Astrocyte of the cerebellum (primary cell): ENCODE data around the gene POLG2.
A peak's percentile ranks its signal among the peaks of the same experiment; 100 is the strongest.

Source experiments
- DNase-seq: peaks from one replicate; pipeline ENCODE4 v3.0.0-alpha.2; 2011; ENCODE audit warnings: low read depth
- H3K4me3 ChIP-seq: 2 replicates; pipeline ENCODE4 v1.5.1; 2011; ENCODE audit warnings: mild to moderate bottlenecking, low read depth, low read length, moderate library complexity
- in situ Hi-C: cut with HindIII; loops from 2 replicates; pipeline ENCODE4 v1.10.0; 2017; ENCODE audit warnings: low sequenced_read_pairs
- TF ChIP-seq, protein P1 (sequence below): IDR thresholded peaks from 2 replicates; pipeline ENCODE4 v1.5.1; 2012; ENCODE audit warnings: low read length, low read depth, moderate library complexity, mild to moderate bottlenecking; ENCODE audit errors: missing control alignments

The POLG2 gene

DNA sequence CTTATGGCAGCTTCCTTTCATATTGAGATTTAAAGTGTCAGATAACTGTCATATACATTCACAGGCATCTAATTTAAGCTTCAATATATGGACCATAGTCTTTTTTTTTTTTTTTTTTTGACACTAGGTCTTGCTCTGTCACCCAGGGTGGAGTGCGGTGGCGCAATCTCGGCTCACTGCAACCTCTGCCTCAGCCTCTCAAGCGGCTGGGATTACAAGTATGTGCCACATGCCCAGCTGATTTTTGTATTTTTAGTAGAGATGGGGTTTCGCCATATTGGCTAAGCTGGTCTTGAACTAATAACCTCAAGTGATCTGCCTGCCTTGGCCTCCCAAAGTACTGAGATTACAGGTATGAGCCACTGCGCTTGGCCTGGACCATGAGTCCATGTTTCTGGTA is 23.5 kb upstream of the POLG2 start:
- DNase-seq = no peak
- in situ Hi-C loops = loop anchor here (5.0 kb wide), 1 partner anchor 47 kb away; no protein-coding TSS in a partner anchor
- TF ChIP-seq, protein P1, sequence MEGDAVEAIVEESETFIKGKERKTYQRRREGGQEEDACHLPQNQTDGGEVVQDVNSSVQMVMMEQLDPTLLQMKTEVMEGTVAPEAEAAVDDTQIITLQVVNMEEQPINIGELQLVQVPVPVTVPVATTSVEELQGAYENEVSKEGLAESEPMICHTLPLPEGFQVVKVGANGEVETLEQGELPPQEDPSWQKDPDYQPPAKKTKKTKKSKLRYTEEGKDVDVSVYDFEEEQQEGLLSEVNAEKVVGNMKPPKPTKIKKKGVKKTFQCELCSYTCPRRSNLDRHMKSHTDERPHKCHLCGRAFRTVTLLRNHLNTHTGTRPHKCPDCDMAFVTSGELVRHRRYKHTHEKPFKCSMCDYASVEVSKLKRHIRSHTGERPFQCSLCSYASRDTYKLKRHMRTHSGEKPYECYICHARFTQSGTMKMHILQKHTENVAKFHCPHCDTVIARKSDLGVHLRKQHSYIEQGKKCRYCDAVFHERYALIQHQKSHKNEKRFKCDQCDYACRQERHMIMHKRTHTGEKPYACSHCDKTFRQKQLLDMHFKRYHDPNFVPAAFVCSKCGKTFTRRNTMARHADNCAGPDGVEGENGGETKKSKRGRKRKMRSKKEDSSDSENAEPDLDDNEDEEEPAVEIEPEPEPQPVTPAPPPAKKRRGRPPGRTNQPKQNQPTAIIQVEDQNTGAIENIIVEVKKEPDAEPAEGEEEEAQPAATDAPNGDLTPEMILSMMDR = no peak
- H3K4me3 ChIP-seq = no peak overlapping the region

DNA sequence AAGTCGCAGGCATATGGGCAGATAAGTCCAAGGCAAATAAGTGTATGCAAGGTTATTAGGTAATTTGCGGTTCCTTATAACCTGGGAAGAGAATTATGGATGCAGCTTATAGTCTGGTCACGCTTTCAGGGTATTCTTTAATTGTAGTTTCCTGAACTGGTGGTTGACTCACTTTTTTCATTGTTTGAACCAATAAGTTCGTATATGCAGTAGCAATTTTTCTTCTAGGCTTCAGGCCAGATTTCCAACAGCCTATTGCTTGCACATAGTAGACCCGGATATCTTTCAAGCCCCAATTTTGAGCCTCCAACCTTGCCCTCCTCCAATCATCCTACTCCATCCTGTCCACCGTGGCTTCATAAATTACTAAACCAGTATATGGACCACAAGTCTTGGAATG is 22.7 kb upstream of the POLG2 start:
- in situ Hi-C loops = no loop called here
- DNase-seq = no peak
- no peak overlapping the region for H3K4me3 ChIP-seq
- TF ChIP-seq, protein P1 = no peak

DNA sequence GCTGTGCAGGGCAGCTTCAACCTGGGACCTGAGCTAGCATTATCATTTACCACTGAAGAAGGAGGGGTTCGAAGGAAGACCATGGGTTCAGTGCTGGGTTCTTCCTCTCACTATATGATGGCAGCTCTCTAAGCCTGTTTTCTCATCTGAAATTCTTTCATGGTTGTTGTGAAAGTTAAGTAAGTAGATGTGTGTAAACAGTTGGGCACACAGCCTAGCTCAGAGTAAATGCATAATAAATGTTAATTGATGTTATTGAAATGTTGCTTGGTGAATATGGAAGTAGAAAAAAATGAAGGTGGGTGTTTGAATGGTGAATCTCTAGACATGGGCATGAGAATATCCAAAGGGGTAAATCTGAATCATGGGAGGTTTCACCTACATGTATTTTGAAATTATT is 19.0 kb upstream of the POLG2 start:
- in situ Hi-C loops = no loop called here
- DNase-seq = no peak
- TF ChIP-seq, protein P1 = no peak
- no peak overlapping the region for H3K4me3 ChIP-seq

GRCh38 chr17:64515419-64515818 is 18.6 kb upstream of the POLG2 start:
- DNase-seq = no peak
- no peak overlapping the region for H3K4me3 ChIP-seq
- in situ Hi-C loops = no loop called here
- TF ChIP-seq, protein P1 = no peak

GRCh38 chr17:64509179-64509578 is 12.3 kb upstream of the POLG2 start:
- H3K4me3 ChIP-seq = no peak overlapping the region
- DNase-seq = no peak
- TF ChIP-seq, protein P1 = no peak
- in situ Hi-C loops = no loop called here

GRCh38 chr17:64508683-64509082 is 11.8 kb upstream of the POLG2 start:
- DNase-seq = no peak
- TF ChIP-seq, protein P1 = no peak
- no peak overlapping the region for H3K4me3 ChIP-seq
- in situ Hi-C loops = no loop called here

DNA sequence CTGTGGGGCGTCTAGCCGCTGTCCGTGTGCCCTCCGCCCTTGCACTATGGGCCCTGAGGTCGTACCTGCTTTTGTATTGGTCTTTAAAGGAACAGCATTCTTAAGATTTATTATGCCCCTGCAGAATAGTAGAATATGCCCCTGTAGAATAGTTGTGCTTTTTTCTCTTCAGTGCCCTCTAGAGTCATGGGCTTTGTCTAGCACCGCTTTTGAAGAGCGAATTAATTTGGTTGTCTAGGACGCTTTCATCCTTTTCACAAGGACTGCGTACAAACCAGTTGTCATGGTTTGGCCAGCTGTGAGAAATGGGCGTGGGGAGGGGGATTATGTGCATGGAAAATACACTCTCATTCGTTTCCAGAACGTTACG is 10.5 kb upstream of the POLG2 start:
- in situ Hi-C loops = no loop called here
- peak overlapping the region; percentile 96 for H3K4me3 ChIP-seq
- TF ChIP-seq, protein P1 = peak; percentile 62
- DNase-seq = peak; percentile 71
